Naive thymus-derived CD4-positive, alpha-beta T cell (primary cell): ENCODE data around the gene DCAF15. TPM values are rescaled to one million over a fixed set of nuclear protein-coding genes. Genes with fewer than 3 reads are reported as not detected.

Experiments used
- ATAC-seq: fragments of 150-1000 bp; cut with Tn5 transposase; 2 replicates; pipeline ENCODE4 v1.10.0; 2021; ENCODE audit warnings: mild to moderate bottlenecking, moderate library complexity
- CTCF ChIA-PET: fragments of 350-600 bp; sonication (Branson Sonifier 250); formaldehyde crosslinking; loops from one replicate; lab custom pipeline; 2021; ENCODE audit warnings: antibody characterized with exemption; lab: Charles Lee
- POLR2A ChIA-PET: fragments of 350-600 bp; sonication (Branson Sonifier 250); formaldehyde crosslinking; loops from one replicate; lab custom pipeline; 2021; ENCODE audit warnings: antibody characterized with exemption, inconsistent platforms; lab: Charles Lee
- DNase-seq, 9 donors: peaks; one replicate each; pipeline versions ENCODE4 v3.0.0 to v3.0.0-alpha.2; 2020 to 2022; ENCODE audit warnings: mixed read lengths in 1 of 9
- H3K27ac ChIP-seq: one replicate; pipeline ENCODE4 v1.7.0; 2013; ENCODE audit warnings: mild to moderate bottlenecking, low read depth, low read length, moderate library complexity
- H3K27me3 ChIP-seq, 2 donors: one replicate each; pipeline ENCODE4 v1.7.0; 2013; ENCODE audit warnings: low read length in 2 of 2, mild to moderate bottlenecking in 2 of 2, moderate library complexity in 2 of 2; ENCODE audit not compliant: control insufficient read depth in 2 of 2, insufficient read depth in 2 of 2
- H3K36me3 ChIP-seq, 3 experiments: 1 replicate in 2 of 3; 2 replicates in 1 of 3; pipeline ENCODE4 v1.7.0; 2013; ENCODE audit warnings: low read length in 3 of 3, mild to moderate bottlenecking in 3 of 3, moderate library complexity in 1 of 3; ENCODE audit not compliant: insufficient read depth in 3 of 3, control insufficient read depth in 2 of 3
- H3K4me1 ChIP-seq, 2 donors: one replicate each; pipeline ENCODE4 v1.7.0; 2013; ENCODE audit warnings: low read length in 2 of 2, mild to moderate bottlenecking in 2 of 2, moderate library complexity in 1 of 2; ENCODE audit not compliant: control insufficient read depth in 2 of 2, insufficient read depth in 2 of 2
- H3K4me3 ChIP-seq: 2 replicates; pipeline ENCODE4 v1.7.0; 2013; ENCODE audit warnings: mild to moderate bottlenecking, low read length
- H3K9me3 ChIP-seq, 3 experiments: 1 replicate in 2 of 3; 2 replicates in 1 of 3; pipeline ENCODE4 v1.7.0; 2013; ENCODE audit warnings: low read length in 3 of 3; ENCODE audit not compliant: control insufficient read depth in 2 of 3
- H3K27ac Mint-ChIP-seq, 9 donors: one replicate each; pipeline ENCODE4 v1.8.0; 2020 to 2022; ENCODE audit warnings: mixed read lengths in 9 of 9, mild to moderate bottlenecking in 8 of 9, moderate library complexity in 5 of 9, inconsistent platforms in 2 of 9
- H3K27me3 Mint-ChIP-seq, 5 donors: one replicate each; pipeline ENCODE4 v1.8.0; 2021 to 2022; ENCODE audit warnings: mixed read lengths in 5 of 5, mild to moderate bottlenecking in 1 of 5
- H3K36me3 Mint-ChIP-seq, 5 donors: one replicate each; pipeline ENCODE4 v1.8.0; 2020 to 2022; ENCODE audit warnings: mixed read lengths in 5 of 5, mild to moderate bottlenecking in 3 of 5, inconsistent platforms in 1 of 5
- H3K4me1 Mint-ChIP-seq, 7 donors: one replicate each; pipeline ENCODE4 v1.8.0; 2020 to 2022; ENCODE audit warnings: mixed read lengths in 7 of 7, mild to moderate bottlenecking in 3 of 7, inconsistent platforms in 1 of 7
- H3K4me3 Mint-ChIP-seq, 10 donors: one replicate each; pipeline ENCODE4 v1.8.0; 2020 to 2022; ENCODE audit warnings: mild to moderate bottlenecking in 10 of 10, mixed read lengths in 10 of 10, moderate library complexity in 6 of 10, inconsistent platforms in 2 of 10
- H3K9me3 Mint-ChIP-seq, 11 donors: one replicate each; pipeline ENCODE4 v1.8.0; 2020 to 2022; ENCODE audit warnings: mixed read lengths in 11 of 11, mild to moderate bottlenecking in 4 of 11, inconsistent platforms in 1 of 11, moderate library complexity in 1 of 11
- intact Hi-C, 2 donors: fragments of 100-400 bp; cut with micrococcal nuclease; formaldehyde crosslinking; loops; one replicate each; pipeline ENCODE4 v1.15.1; 2023
- polyA plus RNA-seq, 2 donors: library from polyadenylated mRNA; unstranded; fragments of 300-500 nt; fragmentation: Illumina TruSeq; gene quantifications; one replicate each; pipeline ENCODE4 v1.2.3, GENCODE V29; 2021
- total RNA-seq, 6 experiments: library from RNA in 5 of 6; stranded (reverse) in 5 of 6; gene quantifications; 1 replicate in 5 of 6; 2 replicates in 1 of 6; pipeline ENCODE4 v1.2.3 and lab custom pipeline; 2021 to 2026

Gene DCAF15
- total and polyA plus RNA-seq, 7 experiments from 2014 or later = 3.7 to 92.0 (median 84.5) TPM

- intact Hi-C loops = loop anchor here (1.0 to 5.0 kb wide), 17 partner anchors 20 to 853 kb away; partner anchors contain the start of genes BRME1 (in 2 of the 2), CC2D1A (in 2 of the 2), DCAF15 (in 2 of the 2) and MISP3 (in 2 of the 2)
- Histone ChIP-seq H3K4me1 (peaks cover 37 to 42% of the 10 kb centered on the region in 2 donors), H3K27ac (peak within 1 kb of the TSS; percentile 99), H3K27me3 (no peaks in the 10 kb centered on the region), H3K4me3 (peak within 1 kb of the TSS; percentile 77), H3K36me3 (no peaks in the 10 kb centered on the region), H3K9me3 (no peaks in the 10 kb centered on the region)
- H3K27ac Mint-ChIP-seq = peak within 1 kb of the TSS; percentile 98 to 100 (median 100)
- H3K4me1 Mint-ChIP-seq = peaks cover 26 to 48% (median 39%) of the 10 kb centered on the region in 7 donors
- H3K27me3 Mint-ChIP-seq = no peaks in the 10 kb centered on the region
- DNase-seq = peak; percentile 99 to 100 (median 100)
- peaks cover 0 to 7% (median 0%) of the 10 kb centered on the region in 11 donors for H3K9me3 Mint-ChIP-seq
- ChIA-PET POLR2A (interaction anchor here (0.6 to 10.2 kb wide), 26 partner anchors 8 to 432 kb away, joined by 3 to 162 read pairs (median 4); partner anchors contain the start of genes C19orf53, DCAF15, IL27RA and MRI1), CTCF (interaction anchor here (1.3 to 1.7 kb wide), 2 partner anchors 19 to 26 kb away, joined by 4 read pairs; partner anchors contain the start of gene IL27RA)
- peak within 1 kb of the TSS; percentile 91 to 98 (median 96) for H3K4me3 Mint-ChIP-seq
- peak; percentile 79 for ATAC-seq
- no peaks in the 10 kb centered on the region for H3K36me3 Mint-ChIP-seq
Observed at GRCh38 chr19:14006085-14006765, 53.9 kb downstream of the DCAF15 start, which contains the start of gene RFX1. RFX1 (minus strand) TSS chr19:14006320; CDS start chr19:13993843, 12,477 bp downstream.

DNA sequence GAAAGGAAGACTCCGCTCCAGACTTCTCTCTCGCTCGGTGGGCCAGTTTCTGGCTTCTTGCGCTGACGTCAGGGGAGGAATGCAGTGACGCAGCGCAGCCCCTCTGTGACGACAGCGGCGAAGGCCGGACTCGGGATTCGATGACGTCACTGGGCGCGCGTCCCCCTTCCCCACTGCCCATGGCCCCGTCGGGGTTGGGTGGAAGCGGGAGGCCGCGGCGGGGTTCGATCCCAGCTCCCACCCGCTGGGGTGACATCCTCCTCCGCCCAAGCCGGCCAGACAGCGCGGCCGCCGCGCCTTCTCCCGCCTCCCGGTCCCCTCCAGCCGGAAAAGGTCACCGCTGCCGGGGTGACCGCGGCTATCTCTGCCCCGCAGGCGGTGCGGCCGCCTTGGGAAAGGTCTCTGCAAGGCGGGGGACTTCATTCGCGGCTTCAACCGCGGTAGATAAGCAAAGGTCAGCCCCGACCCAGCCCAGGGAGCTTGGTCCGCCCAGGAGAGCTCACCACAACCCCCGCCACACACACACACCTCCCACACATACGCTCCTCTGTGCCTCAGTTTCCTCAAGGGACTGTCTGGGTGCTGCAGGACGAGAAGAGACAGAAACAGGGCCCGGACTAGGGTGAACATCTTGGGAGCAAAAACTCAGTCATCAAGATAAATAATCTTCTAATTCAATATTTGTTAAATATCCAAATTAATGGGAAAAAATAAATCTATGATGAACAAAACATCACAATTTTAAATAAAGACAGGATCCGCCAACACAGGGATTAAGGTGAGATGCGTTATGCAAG is 54.7 kb downstream of the DCAF15 start:
- peak overlapping the region; percentile 99 for H3K27ac ChIP-seq
- Mint-ChIP-seq H3K36me3 (no peaks in the 10 kb centered on the region), H3K4me1 (peaks cover 26 to 40% (median 35%) of the 10 kb centered on the region in 7 donors), H3K4me3 (peak overlapping the region; percentile 91 to 98 (median 96)), H3K27me3 (no peaks in the 10 kb centered on the region), H3K27ac (peak overlapping the region; percentile 98 to 100 (median 100)), H3K9me3 (peaks cover 0 to 7% (median 0%) of the 10 kb centered on the region in 11 donors)
- H3K9me3 ChIP-seq = no peaks in the 10 kb centered on the region
- peak overlapping the region; percentile 77 for H3K4me3 ChIP-seq
- H3K36me3 ChIP-seq = no peaks in the 10 kb centered on the region
- intact Hi-C loops = loop anchor here (1.0 to 5.0 kb wide), 17 partner anchors 21 to 854 kb away; partner anchors contain the start of genes BRME1 (in 2 of the 2), CC2D1A (in 2 of the 2), DCAF15 (in 2 of the 2) and MISP3 (in 2 of the 2)
- peaks cover 29 to 35% of the 10 kb centered on the region in 2 donors for H3K4me1 ChIP-seq
- CTCF ChIA-PET = interaction anchor here (0.6 to 1.7 kb wide), 3 partner anchors 20 to 89 kb away, joined by 3 to 4 read pairs (median 4); partner anchors contain the start of gene IL27RA
- H3K27me3 ChIP-seq = no peaks in the 10 kb centered on the region
- ATAC-seq (peak; percentile 18), DNase-seq (peak in 2 of 9 donors; percentile 82 to 85)
- POLR2A ChIA-PET = interaction anchor here (0.7 to 10.2 kb wide), 23 partner anchors 9 to 242 kb away, joined by 3 to 162 read pairs (median 4); partner anchors contain the start of genes C19orf53, DCAF15, IL27RA and MRI1

Other genes with a start within 250 kb of the DCAF15 start
- 10 to 100 TPM; 29.1 to 56.2 (median 49.2) TPM for gene MRI1, start 188.0 kb upstream of the DCAF15 start, total RNA-seq
- 10 to 100 TPM in 1 of 2 donors, 1 to 10 TPM in 1; 7.1 to 22.4 TPM for gene MRI1, start 188.0 kb upstream of the DCAF15 start, polyA plus RNA-seq
- gene C19orf53, start 178.1 kb upstream of the DCAF15 start, total RNA-seq = 100 to 1,000 TPM in 1 of 5 experiments, 10 to 100 TPM in 4; 57.2 to 108 (median 86.2) TPM
- 100 to 1,000 TPM; 203 to 289 TPM for gene C19orf53, start 178.1 kb upstream of the DCAF15 start, polyA plus RNA-seq
- 1 to 10 TPM; 4.8 to 7.8 (median 5.9) TPM for gene ZSWIM4, start 157.1 kb upstream of the DCAF15 start, total RNA-seq
- 1 to 10 TPM in 1 of 2 donors, under 1 TPM in 1; 0.73 to 1.6 TPM for gene ZSWIM4, start 157.1 kb upstream of the DCAF15 start, polyA plus RNA-seq
- gene NANOS3, start 75.4 kb upstream of the DCAF15 start, total RNA-seq = 1 to 10 TPM in 2 of 5 experiments, not detected in 3; 1.3 to 3.4 TPM
- gene NANOS3, start 75.4 kb upstream of the DCAF15 start, polyA plus RNA-seq = not detected
- gene BRME1, start 46.4 kb upstream of the DCAF15 start, total RNA-seq = 10 to 100 TPM in 1 of 5 experiments, 1 to 10 TPM in 4; 1.8 to 13.7 (median 2.9) TPM
- gene BRME1, start 46.4 kb upstream of the DCAF15 start, polyA plus RNA-seq = 1 to 10 TPM in 1 of 2 donors, under 1 TPM in 1; 0.56 to 1.6 TPM
- 10 to 100 TPM; 21.0 to 33.1 (median 29.8) TPM for gene CC2D1A, start 46.3 kb upstream of the DCAF15 start, total RNA-seq
- gene CC2D1A, start 46.3 kb upstream of the DCAF15 start, polyA plus RNA-seq = 10 to 100 TPM in 1 of 2 donors, 1 to 10 TPM in 1; 4.1 to 13.3 TPM
- under 1 TPM in 1 of 5 experiments, not detected in 4; 0.59 TPM for gene PODNL1, start 14.1 kb upstream of the DCAF15 start, total RNA-seq
- gene PODNL1, start 14.1 kb upstream of the DCAF15 start, polyA plus RNA-seq = under 1 TPM in 1 of 2 donors, not detected in 1; 0.33 TPM
- 10 to 100 TPM; 15.7 to 23.5 (median 20.5) TPM for gene RFX1, start 53.8 kb downstream of the DCAF15 start, total RNA-seq
- gene RFX1, start 53.8 kb downstream of the DCAF15 start, polyA plus RNA-seq = 1 to 10 TPM; 1.0 TPM
- gene RLN3, start 75.6 kb downstream of the DCAF15 start, total RNA-seq = not detected
- gene RLN3, start 75.6 kb downstream of the DCAF15 start, polyA plus RNA-seq = not detected
- 100 to 1,000 TPM in 1 of 5 experiments, 10 to 100 TPM in 4; 32.1 to 118 (median 83.2) TPM for gene IL27RA, start 79.3 kb downstream of the DCAF15 start, total RNA-seq
- 100 to 1,000 TPM in 1 of 2 donors, 10 to 100 TPM in 1; 76.4 to 120 TPM for gene IL27RA, start 79.3 kb downstream of the DCAF15 start, polyA plus RNA-seq
- gene PALM3, start 109.6 kb downstream of the DCAF15 start, total RNA-seq = under 1 TPM in 1 of 5 experiments, not detected in 4; 0.22 TPM
- gene PALM3, start 109.6 kb downstream of the DCAF15 start, polyA plus RNA-seq = not detected
- 1 to 10 TPM in 2 of 5 experiments, under 1 TPM in 3; 0.58 to 1.9 (median 0.91) TPM for gene MISP3, start 120.3 kb downstream of the DCAF15 start, total RNA-seq
- under 1 TPM; 0.18 to 0.19 TPM for gene MISP3, start 120.3 kb downstream of the DCAF15 start, polyA plus RNA-seq
- under 1 TPM in 3 of 5 experiments, not detected in 2; 0.34 to 0.78 (median 0.60) TPM for gene C19orf67, start 133.3 kb downstream of the DCAF15 start, total RNA-seq
- not detected for gene C19orf67, start 133.3 kb downstream of the DCAF15 start, polyA plus RNA-seq
- gene SAMD1, start 138.2 kb downstream of the DCAF15 start, total RNA-seq = 10 to 100 TPM; 32.6 to 87.3 (median 62.5) TPM
- 1 to 10 TPM; 3.0 to 4.0 TPM for gene SAMD1, start 138.2 kb downstream of the DCAF15 start, polyA plus RNA-seq
- gene PRKACA, start 165.3 kb downstream of the DCAF15 start, total RNA-seq = 100 to 1,000 TPM in 1 of 5 experiments, 10 to 100 TPM in 4; 41.3 to 101 (median 63.1) TPM
- gene PRKACA, start 165.3 kb downstream of the DCAF15 start, polyA plus RNA-seq = 1 to 10 TPM; 1.9 to 2.2 TPM
- 10 to 100 TPM in 1 of 5 experiments, 1 to 10 TPM in 3, under 1 TPM in 1; 0.98 to 79.0 (median 2.1) TPM for gene ASF1B, start 184.1 kb downstream of the DCAF15 start, total RNA-seq
- gene ASF1B, start 184.1 kb downstream of the DCAF15 start, polyA plus RNA-seq = 1 to 10 TPM; 2.4 to 4.5 TPM